DMS53 (cell line): ENCODE results near the gene ERCC3.
"Not testable (repeated sequence)": the region's sequence is repeated elsewhere in the genome, so short reads cannot be mapped to it uniquely, and the experiment has no call there.

Experiments used
- DNase-seq: peaks from one replicate; lab custom pipeline; 2025; lab: John Stamatoyannopoulos, UW

The ERCC3 gene

DNA sequence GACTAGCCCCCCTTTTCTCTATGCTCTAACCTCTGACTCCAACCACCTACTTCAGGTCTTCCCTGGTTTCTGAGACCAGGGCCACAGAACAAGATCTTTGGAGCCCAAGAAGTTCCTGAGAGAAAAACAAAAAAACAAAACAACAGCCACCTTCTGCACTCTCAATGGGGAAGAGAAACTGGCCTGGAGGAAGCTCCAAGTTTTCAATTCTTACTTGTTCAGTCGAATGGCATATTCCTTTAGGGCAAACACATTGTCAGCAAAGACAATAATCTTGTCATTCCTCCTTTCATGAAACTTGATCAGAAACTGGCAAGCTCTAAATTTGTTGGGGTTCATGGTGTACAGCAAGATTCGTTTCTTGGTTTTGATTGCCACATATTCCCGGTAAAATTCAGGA lies 15.0 kb downstream of the ERCC3 start:
- DNase-seq: no peak

DNA sequence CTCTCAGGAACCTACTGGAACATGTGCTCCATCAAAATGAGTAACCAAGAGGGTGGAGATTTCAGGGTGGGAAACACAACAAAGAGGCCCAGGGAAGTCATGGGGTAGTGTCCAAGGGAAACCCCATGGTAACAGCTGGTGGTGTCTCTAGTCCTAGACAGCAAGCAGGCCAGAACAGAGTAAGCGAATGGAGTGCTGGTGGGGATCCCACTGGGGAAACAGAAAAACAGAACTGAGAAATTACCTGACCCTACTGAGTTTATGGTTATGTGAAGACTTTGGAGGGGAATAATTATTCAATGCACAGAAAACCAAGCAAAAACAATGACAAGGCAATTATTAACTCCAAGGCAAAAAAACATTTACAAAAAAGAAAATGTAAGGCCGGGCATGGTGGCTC lies 16.9 kb downstream of the ERCC3 start:
- DNase-seq: no peak

DNA sequence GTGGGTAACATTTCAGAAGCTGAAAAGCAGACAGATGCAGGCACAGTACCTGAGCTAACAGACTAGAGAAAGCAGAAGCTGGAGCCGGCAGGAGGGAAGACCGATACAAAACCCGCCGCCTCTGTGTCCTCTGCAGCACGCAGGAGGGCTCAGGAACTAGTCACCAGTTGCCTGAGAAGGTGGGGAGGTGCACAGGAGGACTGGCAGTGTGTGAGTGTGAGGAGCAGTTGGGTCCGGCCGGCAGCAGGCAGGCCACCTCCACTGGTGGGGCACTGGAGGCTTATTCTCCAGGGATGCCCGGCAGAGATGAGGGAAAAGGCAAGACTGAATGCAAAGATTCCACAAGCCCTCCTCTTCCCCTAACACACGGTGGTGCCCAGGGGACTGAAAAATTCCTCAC lies 18.2 kb downstream of the ERCC3 start:
- DNase-seq: no peak

DNA sequence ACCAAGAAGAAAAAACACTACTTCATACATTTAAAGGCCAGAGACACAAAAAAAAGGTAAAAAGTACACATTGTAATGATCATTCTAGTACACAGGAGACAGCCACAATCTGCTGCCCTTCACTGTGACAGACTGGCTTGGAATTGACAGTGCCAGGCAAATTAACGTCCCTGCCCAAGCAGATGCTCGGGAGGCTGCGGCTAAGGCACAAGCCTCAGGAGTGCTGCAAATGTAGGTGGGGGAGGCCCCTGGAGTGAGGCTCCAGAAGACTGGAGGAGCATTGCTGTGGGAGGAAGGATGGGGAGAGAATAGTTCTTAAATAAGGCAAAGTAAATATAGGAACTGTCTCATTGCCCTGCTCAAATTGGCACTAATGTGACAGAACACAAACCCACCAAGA lies 18.6 kb downstream of the ERCC3 start:
- no peak for DNase-seq

DNA sequence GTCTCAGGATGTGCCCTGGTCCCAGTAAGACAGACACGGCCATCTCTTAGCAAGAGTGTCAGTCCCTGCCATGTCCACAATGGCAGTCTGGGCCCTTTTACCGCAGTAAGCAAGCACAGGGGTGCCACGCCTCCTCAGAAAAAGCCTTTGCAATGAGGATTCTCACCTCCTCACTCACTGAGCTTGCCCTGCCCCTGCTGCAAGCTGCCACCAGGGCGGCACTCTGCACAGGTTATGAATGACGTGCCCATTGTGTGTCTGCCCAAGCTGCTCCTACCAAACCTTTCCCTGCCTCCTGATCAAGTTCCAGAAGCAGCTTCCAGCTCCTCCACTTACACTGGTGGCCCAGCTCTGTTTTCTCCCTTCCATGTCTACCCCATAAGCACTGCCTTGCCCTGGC lies 23.3 kb downstream of the ERCC3 start:
- DNase-seq: peak; percentile 39

DNA sequence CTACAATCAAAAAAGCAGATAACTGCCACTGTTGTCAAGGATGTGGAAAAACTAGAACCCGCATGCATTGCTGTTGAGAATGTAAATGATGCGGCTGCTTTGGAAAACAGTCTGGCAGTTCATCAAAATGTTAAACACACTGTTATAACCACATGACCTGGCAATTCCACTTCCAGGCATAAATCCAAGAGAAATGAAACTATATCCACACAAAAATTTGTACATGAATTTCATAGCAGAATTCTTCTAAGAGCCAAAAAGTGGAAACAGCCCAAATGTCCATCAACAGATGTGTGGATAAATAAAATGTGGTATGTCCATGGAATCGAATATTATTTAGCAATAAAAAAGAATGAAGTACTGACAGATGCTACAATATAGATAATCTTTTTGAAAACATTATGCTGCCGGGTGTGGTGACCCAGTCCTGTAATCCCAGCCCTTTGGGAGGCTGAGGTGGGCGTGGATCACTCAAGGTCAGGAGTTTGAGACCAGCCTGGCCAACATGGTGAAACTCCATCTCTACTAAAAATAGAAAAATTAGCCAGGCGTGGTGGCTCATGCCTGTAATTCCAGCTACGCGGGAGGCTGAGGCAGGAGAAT lies 32.0 kb downstream of the ERCC3 start:
- DNase-seq: no peak

DNA sequence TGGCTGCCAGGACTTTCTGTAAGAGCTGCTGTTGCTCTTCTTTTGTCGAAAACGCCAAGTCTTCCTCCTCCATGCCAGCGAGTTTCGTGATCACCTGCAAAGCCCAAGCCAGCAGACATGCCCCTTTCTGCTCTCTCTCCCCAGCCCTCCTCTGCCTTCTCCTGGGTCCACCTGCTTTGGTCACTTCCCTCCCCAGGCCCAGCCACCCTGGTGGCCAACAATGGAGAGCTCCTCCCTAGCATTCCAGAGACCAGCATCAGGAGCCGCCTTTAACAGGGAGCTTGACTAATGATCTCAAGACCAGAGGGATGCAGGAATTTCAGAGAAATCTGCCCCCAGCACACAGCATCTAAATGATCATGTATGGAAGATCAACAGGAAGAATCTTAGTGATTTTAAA lies 34.6 kb downstream of the ERCC3 start:
- DNase-seq: no peak

DNA sequence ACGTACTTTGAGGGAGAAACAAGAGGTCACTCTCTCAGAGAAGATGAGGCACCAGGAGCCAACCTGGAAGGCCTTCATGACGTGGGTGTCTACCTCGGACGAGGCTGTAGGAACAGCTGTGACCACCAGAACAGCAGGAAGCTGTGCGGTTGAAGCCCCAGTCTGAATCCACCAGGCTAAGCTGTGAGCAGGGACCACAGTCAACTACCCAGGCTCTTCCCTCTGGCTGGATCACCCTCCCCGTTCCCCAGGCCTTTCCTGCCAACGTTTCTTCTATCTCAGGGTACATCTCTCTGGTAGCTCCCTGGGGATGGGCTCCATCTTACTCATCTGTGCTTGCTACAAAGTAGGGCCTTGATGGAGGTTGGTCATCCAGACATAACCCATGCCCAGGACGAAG lies 37.1 kb downstream of the ERCC3 start:
- DNase-seq: no peak

DNA sequence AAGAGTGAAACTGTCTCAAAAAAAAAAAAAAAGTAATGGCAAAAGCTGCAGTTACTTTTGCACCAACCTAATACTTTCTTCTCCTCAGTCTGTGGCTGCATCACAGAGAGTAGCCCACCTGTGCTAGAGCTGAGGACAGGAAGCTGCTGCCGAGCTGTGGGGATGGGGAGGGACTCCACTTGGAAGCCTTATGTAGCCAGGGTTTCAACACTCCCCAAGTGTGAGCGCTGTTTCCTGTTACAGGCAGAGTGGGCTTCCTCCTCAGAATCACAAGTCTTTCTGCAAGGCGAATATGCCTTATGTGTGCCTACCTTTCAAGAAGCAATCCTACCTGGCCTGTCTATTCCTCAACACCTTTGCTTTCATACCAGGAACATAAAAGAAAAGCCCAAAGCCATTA lies 37.6 kb downstream of the ERCC3 start:
- no peak for DNase-seq

DNA sequence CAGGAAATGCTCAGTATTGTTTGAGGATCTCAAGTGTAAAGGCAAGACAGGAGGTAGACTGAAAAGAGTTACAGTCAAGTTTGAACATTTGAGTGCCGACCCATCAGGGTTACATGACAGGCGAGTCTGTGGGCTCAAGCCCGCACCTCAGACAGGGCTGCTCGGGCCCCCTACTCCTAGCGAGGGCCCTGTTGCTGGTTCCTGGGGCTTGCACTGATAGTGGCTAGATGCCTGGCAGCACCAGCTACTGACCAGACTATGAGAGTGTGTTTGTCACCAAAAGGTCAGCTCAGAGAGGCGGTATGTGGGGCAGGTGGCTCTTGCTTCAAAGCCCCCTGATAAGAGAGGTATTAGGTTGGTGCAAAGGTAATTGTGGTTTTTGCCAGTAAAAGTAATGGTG lies 38.2 kb downstream of the ERCC3 start:
- no peak for DNase-seq

DNA sequence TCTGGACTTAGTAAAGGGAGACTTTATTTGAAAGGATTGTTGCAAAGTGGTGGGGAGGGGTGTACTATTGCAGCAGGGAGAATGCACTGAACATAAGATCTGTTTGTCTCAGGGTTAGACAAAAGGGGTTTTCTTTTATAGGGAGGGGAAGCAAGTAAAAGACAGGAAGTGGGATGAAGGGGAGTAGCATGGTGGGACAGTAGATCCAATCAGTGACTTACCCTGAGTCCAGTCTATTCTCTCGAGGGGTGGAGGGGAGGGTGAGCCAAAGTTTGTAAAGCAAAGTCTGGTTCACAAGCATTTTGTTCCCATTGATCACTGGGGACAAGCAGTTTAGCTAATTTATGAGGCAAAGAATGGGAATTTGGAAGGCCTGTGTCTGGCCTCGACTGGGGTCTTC lies 38.8 kb downstream of the ERCC3 start:
- no peak for DNase-seq

DNA sequence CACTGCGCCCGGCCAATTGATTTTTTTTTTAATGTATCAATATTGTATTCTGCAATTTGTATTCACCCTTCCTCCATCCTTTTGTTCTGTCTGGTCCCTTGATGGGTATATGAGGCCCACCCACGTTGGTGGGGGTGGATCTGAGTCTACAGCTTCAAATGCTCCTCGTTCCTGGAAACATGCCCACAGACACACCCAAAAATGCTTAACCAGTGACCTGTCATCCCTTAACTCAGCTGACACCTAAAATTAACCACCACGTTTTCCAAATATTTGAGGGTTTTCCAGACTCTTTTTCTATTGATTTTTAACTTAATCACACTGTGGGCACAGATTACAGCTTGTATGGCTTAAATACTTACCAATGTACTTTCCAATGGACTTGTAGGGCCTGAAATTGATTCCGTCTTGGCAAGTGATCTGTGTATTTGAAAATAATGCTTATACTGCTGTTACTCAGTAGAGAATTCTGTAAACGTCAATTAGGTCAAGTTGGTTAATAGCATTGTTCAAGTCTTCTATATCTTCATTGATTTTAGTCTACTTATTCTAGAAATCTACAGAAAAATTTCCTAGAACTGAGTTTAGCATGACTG lies 39.5 kb downstream of the ERCC3 start:
- no peak for DNase-seq

DNA sequence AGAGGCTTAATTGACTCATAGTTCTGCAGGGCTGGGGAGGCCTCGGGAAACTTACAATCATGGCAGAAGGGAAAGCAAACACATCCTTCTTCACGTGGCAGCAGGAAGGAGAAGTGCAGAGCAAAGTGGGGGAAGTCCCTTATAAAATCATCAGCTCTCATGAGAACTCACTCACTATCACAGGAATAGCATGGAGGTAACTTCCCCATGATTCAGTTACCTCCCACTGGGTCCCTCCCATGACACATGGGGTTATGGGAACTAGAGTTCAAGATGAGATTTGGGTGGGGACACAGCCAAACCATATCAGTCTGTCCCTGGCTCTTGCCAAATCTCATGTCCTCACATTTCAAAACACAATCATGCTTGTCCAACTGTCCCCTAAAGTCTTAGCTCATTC lies 52.8 kb downstream of the ERCC3 start:
- not testable (repeated sequence) for DNase-seq

DNA sequence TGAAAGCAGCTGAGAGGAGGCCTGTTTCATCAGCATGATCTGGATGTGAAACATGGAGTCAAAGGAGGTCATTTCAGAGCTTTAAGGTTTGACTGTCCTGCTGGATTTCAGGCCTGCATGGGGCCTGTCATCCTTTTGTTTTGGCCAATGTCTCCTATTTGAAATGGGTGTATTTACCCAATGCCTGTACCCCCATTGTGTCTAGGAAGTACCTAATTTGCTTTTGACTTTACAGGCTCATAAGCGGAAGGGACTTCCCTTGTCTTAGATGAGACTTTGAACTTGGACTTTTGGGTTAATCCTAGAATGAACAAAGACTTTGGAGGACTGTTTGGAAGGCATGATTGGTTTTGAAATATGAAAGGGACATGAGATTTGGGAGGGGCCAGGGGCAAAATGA lies 54.5 kb downstream of the ERCC3 start:
- no peak for DNase-seq

DNA sequence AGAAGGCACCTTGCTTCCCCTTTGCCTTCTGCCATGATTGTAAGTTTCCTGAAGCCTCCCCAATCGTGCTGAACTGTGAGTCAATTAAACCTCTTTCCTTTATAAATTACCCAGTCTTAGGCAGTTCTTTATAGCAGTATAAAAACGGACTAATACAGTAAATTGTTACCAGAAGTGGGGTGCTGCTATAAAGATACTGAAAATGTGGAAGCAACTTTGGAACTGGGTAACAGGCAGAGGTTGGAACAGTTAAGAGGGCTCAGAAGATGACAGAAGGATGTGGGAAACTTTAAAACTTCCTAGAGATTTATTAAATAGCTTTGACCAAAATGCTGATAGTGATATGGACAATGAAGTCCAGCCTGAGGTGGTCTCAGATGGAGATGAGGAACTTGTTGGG lies 56.2 kb downstream of the ERCC3 start:
- not testable (repeated sequence) for DNase-seq

DNA sequence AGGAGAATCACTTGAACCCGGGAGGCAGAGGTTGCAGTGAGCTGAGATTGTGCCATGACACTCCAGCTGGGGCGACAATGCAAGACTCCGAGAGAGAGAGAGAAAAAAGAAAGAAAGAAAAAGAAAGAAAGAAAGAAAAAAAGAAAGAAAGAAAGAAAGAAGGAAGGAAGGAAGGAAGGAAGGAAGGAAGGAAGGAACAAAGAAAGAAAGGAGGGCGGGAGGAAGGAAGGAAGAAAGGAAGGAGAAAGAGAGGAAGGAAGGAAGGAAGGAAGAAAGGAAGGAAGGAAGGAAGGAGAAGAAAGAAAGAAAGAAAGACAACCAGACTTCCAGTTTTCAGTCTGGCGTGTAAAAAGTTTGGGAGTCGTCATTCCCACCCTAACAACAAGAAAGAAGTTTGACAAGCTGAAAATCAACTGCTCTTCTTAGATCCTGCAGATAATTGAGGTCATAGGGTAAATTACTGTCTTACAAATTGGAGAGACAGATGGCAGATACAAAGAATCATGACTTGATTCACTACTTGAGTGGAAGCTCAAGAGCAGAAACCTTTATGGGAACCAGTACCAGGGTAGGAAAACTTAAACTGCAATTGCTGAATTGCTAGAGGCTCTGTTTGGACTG lies 58.8 kb downstream of the ERCC3 start:
- no peak for DNase-seq

DNA sequence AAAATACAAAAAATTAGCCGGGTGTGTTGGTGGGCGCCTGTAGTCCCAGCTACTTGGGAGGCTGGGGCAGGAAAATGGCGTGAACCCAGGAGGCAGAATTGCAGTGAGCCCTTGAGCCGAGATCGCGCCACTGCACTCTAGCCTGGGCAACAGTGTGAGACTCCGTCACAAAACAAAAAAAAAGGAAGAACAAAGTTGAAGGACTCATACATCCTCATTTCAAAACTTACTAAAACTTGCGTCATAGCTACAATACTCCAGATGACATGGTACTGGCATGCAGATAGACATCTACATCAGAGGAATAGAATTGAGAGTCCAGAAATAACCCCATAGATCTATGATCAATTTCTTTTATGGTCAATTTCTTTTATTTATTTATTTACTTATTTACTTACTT lies 60.2 kb downstream of the ERCC3 start:
- DNase-seq: no peak

DNA sequence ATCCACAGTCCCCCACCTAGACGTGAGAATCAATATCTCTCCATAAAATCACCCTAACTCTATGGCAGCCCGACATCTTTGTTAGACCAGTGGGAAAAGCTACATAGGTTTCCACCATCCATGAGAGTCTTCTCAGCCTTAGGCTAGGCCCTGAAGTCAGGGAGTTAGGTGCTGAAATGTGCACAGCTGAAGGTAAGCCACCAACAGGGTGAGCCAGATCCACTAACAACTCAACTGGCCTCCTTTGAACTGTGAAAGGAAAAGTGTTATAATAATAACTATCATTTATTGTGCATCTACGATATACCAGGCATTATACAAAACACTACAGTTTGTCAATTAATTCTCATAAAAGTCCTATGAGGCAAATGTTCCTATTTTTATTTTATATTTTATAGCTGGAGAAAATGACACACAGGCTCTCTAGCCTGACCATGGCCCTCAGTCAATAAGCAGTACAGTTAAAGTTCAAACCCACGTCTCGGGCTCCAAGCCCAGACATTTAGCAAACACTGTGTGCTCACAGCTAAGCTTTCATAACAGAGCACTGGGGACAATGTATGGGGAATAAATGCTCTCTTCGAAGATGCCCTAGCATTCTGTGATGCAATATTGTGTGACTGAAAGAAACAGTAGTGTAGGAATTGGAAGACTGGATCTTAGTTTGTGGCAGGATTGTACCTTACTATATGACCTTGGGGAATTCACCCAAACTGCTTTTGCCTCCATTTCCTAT lies 62.6 kb downstream of the ERCC3 start:
- no peak for DNase-seq

DNA sequence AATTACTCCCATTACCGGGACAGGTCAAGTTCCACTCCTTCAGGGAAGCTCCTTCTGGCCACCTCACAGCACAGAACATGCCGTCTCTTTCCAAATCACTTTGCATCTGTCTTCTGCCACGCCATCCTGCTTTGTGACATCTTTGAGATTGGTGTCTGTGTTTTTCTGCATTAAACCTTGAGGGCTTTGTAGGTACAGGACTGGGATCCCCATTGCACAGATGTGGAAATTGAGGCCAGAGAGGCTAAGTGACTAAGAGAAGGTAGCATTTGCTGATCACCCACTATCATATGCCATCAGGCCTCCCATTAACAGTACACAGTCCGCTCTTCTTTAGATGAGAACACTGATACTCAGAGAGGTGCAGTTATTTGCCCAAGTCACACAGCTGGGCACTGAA lies 64.4 kb downstream of the ERCC3 start:
- no peak for DNase-seq

DNA sequence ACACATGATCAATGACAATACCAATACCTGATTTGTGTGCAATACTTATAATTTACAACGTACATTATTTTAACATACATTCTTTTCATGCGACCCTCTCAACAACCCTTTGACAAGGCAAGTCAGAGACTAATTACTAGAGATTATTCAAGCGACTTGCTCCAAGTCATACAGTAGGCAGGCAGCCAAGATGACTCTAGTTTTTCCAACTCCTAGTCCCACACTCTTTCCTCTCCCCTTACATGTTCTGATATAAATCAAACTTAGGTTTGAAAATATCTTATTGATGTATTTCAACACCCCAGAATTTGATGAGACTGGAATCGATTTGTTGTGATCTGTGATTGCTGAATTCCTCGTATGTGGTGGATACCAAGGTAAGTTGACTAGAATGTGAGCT lies 65.8 kb downstream of the ERCC3 start:
- no peak for DNase-seq

DNA sequence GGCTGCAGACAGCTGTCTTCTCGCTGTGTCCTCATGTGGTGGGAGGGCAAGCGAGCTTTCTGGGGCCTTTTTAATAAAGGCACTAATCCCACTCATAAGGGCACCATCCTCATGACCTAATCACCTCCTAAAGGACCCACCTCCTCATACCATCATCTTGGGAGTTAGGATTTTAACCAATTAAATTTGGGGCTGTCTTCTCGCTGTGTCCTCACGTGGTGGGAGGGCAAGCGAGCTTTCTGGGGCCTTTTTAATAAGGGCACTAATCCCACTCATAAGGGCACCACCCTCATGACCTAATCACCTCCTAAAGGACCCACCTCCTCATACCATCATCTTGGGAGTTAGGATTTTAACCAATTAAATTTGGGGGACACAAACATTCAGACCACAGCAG lies 66.7 kb downstream of the ERCC3 start:
- not testable (repeated sequence) for DNase-seq

DNA sequence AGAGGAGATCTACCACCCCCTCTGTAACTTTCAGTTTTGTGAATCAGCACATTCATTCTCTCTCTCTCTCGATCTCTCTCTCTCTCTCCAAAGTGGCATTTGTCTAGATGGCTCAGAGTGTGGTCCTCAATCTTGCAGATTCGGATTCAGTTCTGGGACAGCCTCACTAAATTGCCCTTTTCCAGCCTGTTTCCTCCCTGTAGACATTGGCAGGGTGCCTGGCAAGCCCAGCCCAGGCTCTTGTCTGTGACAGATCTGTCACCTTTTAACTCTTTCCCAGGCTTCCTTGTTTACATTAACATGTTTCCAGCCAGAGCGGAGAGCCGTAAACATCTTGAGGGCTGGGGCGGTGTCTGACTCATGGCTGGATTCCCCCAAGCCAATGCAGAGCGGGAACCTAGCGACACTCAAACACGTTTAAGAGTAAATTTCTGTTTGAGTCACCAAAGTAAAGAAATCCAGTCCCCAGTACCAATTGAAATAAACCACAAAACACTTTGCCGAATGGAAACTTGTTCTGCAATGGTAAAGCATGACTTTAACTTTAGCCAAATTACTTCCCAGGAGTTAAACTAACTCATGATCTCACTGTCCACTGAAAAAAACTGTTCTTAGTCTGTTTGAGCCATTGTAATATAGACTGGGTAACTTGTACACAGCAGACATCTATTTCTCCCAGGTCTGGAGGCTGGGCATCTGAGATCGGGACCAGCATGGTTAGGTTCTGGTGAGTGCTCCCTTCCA lies 67.3 kb downstream of the ERCC3 start:
- peak; percentile 98 for DNase-seq

DNA sequence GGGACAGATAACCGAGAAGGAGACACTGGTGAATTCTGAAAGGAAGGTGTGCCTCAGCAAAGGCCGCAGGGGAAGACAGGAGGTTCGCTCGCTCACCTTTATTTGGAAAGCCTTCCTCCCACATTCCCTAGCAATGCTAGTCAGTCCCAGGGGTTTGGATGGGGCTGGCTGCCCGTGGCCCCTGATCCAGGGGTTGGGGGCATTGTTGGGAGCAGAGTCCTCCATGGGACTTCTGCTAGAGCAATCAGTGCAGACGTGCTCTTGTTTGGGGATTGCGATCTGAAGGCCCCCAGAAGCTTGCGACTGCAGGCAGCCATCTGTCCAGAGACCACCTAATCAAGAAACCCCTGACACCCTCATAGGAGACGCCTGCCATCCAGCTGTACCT lies 67.8 kb downstream of the ERCC3 start:
- DNase-seq: peak; percentile 13
